Measurements from ENCODE around the gene GMPPA. TPM values are rescaled to one million over a fixed set of nuclear protein-coding genes. Genes with fewer than 3 reads are reported as not detected.

The GMPPA gene
- total RNA-seq, 1 experiment from 2014 or later = 32.0 TPM

- Histone ChIP-seq H4K20me1 (ENCODE audit: control insufficient read depth, insufficient read depth, insufficient read length) (no peaks in the 10 kb centered on the region), H3K27ac (ENCODE audit: insufficient read length, low read depth, low read length) (no peak overlapping the region), H3K79me2 (ENCODE audit: insufficient read depth, low read length) (no peaks in the 10 kb centered on the region), H3K56ac (ENCODE audit: insufficient read length, low read depth, low read length) (no peak overlapping the region), H4K5ac (ENCODE audit: insufficient read length, low read depth, low read length) (no peak overlapping the region), H2BK12ac (ENCODE audit: insufficient read length, low read depth, low read length) (no peak overlapping the region), H3T11ph (ENCODE audit: low read length) (no peak overlapping the region), H3K4ac (ENCODE audit: low read depth, low read length) (no peak overlapping the region), H3K18ac (ENCODE audit: insufficient read length, low read depth, low read length) (no peak overlapping the region), H3K9me3 (ENCODE audit: control insufficient read depth, low read depth, low read length) (no peaks in the 10 kb centered on the region), H3K23me2 (ENCODE audit: insufficient read length, low read depth, low read length, poor library complexity, severe bottlenecking) (peaks cover 4% of the 10 kb centered on the region), H4K91ac (ENCODE audit: insufficient read length, low read depth, low read length) (no peak overlapping the region), H2AFZ (ENCODE audit: low read length) (no peak overlapping the region), H3K14ac (ENCODE audit: insufficient read depth, low read length) (no peak overlapping the region), H2BK5ac (ENCODE audit: insufficient read length, low read length) (no peak overlapping the region), H2BK15ac (ENCODE audit: low read depth, low read length) (no peak overlapping the region), H3K79me1 (ENCODE audit: insufficient read depth, low read depth, low read length, poor library complexity, severe bottlenecking) (no peaks in the 10 kb centered on the region), H2AK5ac (ENCODE audit: insufficient read length, low read length) (no peak overlapping the region), H4K8ac (replicated peaks; ENCODE audit: insufficient read length, low read depth, low read length) (no peak overlapping the region), H3K27me3 (ENCODE audit: insufficient read depth, low read length) (peaks cover 9% of the 10 kb centered on the region; the same call in 1 of the 2 replicates), H3K9ac (ENCODE audit: extremely low read depth, insufficient read length, low read length) (no peak overlapping the region), H3K23ac (ENCODE audit: insufficient read length, low read depth, low read length) (no peak overlapping the region), H3K4me2 (ENCODE audit: insufficient read depth, insufficient read length, low read length) (peak overlapping the region; percentile 61), H2BK20ac (ENCODE audit: low read depth, low read length, poor library complexity, severe bottlenecking) (no peak overlapping the region), H2BK120ac (ENCODE audit: low read depth, low read length, poor library complexity, severe bottlenecking) (no peak overlapping the region), H3K4me1 (ENCODE audit: insufficient read depth, low read length) (peaks cover 17% of the 10 kb centered on the region; the same call in 1 of the 2 replicates)
- WGBS (ENCODE audit: extremely low coverage, insufficient read length, low lambda C conversion rate) = no CpG with 5 or more reads among the region's 14 CpGs
- peaks cover 63 to 76% of the 10 kb centered on the region in 2 experiments for H3K4me1 Mint-ChIP-seq
- H3K36me3 Mint-ChIP-seq (ENCODE audit: insufficient read depth in 1 of 3, low read depth in 3 of 3) = peaks cover 9 to 13% (median 9%) of the 10 kb centered on the region in 3 experiments; a peak in 5 of 7 replicates
- TF ChIP-seq, protein P1, sequence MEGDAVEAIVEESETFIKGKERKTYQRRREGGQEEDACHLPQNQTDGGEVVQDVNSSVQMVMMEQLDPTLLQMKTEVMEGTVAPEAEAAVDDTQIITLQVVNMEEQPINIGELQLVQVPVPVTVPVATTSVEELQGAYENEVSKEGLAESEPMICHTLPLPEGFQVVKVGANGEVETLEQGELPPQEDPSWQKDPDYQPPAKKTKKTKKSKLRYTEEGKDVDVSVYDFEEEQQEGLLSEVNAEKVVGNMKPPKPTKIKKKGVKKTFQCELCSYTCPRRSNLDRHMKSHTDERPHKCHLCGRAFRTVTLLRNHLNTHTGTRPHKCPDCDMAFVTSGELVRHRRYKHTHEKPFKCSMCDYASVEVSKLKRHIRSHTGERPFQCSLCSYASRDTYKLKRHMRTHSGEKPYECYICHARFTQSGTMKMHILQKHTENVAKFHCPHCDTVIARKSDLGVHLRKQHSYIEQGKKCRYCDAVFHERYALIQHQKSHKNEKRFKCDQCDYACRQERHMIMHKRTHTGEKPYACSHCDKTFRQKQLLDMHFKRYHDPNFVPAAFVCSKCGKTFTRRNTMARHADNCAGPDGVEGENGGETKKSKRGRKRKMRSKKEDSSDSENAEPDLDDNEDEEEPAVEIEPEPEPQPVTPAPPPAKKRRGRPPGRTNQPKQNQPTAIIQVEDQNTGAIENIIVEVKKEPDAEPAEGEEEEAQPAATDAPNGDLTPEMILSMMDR (conservative IDR thresholded peaks at IDR 0.05) = no peak
- no peaks in the 10 kb centered on the region; a peak in 2 of 5 replicates for H3K9me3 Mint-ChIP-seq
- DNase-seq = no peak
- H3K4me3 Mint-ChIP-seq = peak overlapping the region; percentile 59 to 81
- peaks cover 43% of the 10 kb centered on the region for H3K27me3 Mint-ChIP-seq (ENCODE audit: low read depth)
- H3K27ac Mint-ChIP-seq = peak overlapping the region in 1 of 3 experiments; percentile 87; a peak in 1 of 7 replicates
Observed at GRCh38 chr2:219508971-219509779, 10.5 kb downstream of the GMPPA start.
